ENCODE measurements around the gene UGT1A3.

Gene UGT1A3

DNA sequence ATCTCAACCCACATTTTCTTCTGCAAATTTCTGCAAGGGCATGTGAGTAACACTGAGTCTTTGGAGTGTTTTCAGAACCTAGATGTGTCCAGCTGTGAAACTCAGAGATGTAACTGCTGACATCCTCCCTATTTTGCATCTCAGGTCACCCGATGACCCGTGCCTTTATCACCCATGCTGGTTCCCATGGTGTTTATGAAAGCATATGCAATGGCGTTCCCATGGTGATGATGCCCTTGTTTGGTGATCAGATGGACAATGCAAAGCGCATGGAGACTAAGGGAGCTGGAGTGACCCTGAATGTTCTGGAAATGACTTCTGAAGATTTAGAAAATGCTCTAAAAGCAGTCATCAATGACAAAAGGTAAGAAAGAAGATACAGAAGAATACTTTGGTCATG lies 39.2 kb downstream of the UGT1A3 start:
- no peaks in the 10 kb centered on the region for H3K4me1 ChIP-seq (ENCODE audit: low read length)
- no peaks in the 10 kb centered on the region for H3K36me3 ChIP-seq (replicated peaks; ENCODE audit: insufficient read depth, low read length)
- H4K20me1 ChIP-seq (ENCODE audit: insufficient read depth, low read length) = no peaks in the 10 kb centered on the region
- TF ChIP-seq, protein P1, sequence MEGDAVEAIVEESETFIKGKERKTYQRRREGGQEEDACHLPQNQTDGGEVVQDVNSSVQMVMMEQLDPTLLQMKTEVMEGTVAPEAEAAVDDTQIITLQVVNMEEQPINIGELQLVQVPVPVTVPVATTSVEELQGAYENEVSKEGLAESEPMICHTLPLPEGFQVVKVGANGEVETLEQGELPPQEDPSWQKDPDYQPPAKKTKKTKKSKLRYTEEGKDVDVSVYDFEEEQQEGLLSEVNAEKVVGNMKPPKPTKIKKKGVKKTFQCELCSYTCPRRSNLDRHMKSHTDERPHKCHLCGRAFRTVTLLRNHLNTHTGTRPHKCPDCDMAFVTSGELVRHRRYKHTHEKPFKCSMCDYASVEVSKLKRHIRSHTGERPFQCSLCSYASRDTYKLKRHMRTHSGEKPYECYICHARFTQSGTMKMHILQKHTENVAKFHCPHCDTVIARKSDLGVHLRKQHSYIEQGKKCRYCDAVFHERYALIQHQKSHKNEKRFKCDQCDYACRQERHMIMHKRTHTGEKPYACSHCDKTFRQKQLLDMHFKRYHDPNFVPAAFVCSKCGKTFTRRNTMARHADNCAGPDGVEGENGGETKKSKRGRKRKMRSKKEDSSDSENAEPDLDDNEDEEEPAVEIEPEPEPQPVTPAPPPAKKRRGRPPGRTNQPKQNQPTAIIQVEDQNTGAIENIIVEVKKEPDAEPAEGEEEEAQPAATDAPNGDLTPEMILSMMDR (IDR thresholded peaks at IDR 0.05; ENCODE audit: low read length) = no peak
- no peaks in the 10 kb centered on the region for H3K9me3 ChIP-seq (replicated peaks; ENCODE audit: insufficient read depth, low read length)
- no peak overlapping the region for H3K4me2 ChIP-seq (ENCODE audit: low read depth, low read length)
- H3K9me2 ChIP-seq (replicated peaks; ENCODE audit: insufficient read depth, low read length) = no peaks in the 10 kb centered on the region
- DNase-seq = no peak
- H2AFZ ChIP-seq (ENCODE audit: low read length) = no peak overlapping the region
- no peaks in the 10 kb centered on the region for H3F3A ChIP-seq (ENCODE audit: insufficient read depth, low read length)
- H3K4me3 ChIP-seq (ENCODE audit: low read length) = no peak overlapping the region
- H3K27ac ChIP-seq (ENCODE audit: low read length) = no peak overlapping the region
- H3K79me2 ChIP-seq (ENCODE audit: low read length) = no peaks in the 10 kb centered on the region
- no peaks in the 10 kb centered on the region for H3K27me3 ChIP-seq (replicated peaks; ENCODE audit: insufficient read depth, low read length)
- H3K9ac ChIP-seq (ENCODE audit: low read length) = no peak overlapping the region

DNA sequence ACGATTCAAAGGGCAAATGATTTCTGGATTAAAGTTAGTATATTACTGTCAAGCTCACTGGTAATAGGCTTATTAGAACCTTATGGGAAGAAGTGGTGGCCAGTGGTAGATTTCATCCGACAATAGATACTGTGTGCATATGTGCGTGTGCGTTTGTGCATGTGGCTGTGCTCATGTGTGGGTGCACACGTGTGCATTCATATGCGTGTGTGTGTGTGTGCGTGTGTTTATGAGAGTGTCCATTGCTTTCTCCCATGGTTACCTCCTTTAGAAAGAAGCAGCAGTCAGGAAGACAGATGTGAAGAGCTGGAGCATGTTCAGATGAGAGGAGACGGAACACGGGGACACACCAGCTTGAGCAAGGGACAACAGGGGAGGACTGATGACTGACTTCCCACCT lies 40.4 kb downstream of the UGT1A3 start:
- no peaks in the 10 kb centered on the region for H3K9me2 ChIP-seq (replicated peaks; ENCODE audit: insufficient read depth, low read length)
- DNase-seq = no peak
- no peaks in the 10 kb centered on the region for H3K36me3 ChIP-seq (replicated peaks; ENCODE audit: insufficient read depth, low read length)

DNA sequence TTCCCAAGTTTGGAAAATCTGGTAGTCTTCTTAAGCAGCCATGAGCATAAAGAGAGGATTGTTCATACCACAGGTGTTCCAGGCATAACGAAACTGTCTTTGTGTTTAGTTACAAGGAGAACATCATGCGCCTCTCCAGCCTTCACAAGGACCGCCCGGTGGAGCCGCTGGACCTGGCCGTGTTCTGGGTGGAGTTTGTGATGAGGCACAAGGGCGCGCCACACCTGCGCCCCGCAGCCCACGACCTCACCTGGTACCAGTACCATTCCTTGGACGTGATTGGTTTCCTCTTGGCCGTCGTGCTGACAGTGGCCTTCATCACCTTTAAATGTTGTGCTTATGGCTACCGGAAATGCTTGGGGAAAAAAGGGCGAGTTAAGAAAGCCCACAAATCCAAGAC lies 43.3 kb downstream of the UGT1A3 start:
- no peak for DNase-seq
- H3F3A ChIP-seq (ENCODE audit: insufficient read depth, low read length) = no peaks in the 10 kb centered on the region
- H3K27me3 ChIP-seq (replicated peaks; ENCODE audit: insufficient read depth, low read length) = no peaks in the 10 kb centered on the region
- no peaks in the 10 kb centered on the region for H3K36me3 ChIP-seq (replicated peaks; ENCODE audit: insufficient read depth, low read length)
- TF ChIP-seq EZH2 (optimal IDR thresholded peaks at IDR 0.05; ENCODE audit: low read depth, low read length) = no peak
- TF ChIP-seq, protein P1 (IDR thresholded peaks at IDR 0.05; ENCODE audit: low read length) = no peak
- no peak for TF ChIP-seq EZH2phosphoT487 (IDR thresholded peaks at IDR 0.05; ENCODE audit: low read length)
- no peak overlapping the region for H3K27ac ChIP-seq (ENCODE audit: low read length)
- no peaks in the 10 kb centered on the region for H4K20me1 ChIP-seq (ENCODE audit: insufficient read depth, low read length)
- H3K9ac ChIP-seq (ENCODE audit: low read length) = no peak overlapping the region
- no peaks in the 10 kb centered on the region for H3K9me3 ChIP-seq (replicated peaks; ENCODE audit: insufficient read depth, low read length)
- no peaks in the 10 kb centered on the region for H3K4me1 ChIP-seq (ENCODE audit: low read length)
- H3K4me3 ChIP-seq (ENCODE audit: low read length) = no peak overlapping the region
- no peaks in the 10 kb centered on the region for H3K79me2 ChIP-seq (ENCODE audit: low read length)
- no peak overlapping the region for H3K4me2 ChIP-seq (ENCODE audit: low read depth, low read length)
- H2AFZ ChIP-seq (ENCODE audit: low read length) = no peak overlapping the region
- no peaks in the 10 kb centered on the region for H3K9me2 ChIP-seq (replicated peaks; ENCODE audit: insufficient read depth, low read length)

More for the DNA sequence above, 40.4 kb downstream of the UGT1A3 start:
- H3K4me2 ChIP-seq (ENCODE audit: low read depth, low read length) = no peak overlapping the region
- no peaks in the 10 kb centered on the region for H3K4me1 ChIP-seq (ENCODE audit: low read length)
- H3K27ac ChIP-seq (ENCODE audit: low read length) = no peak overlapping the region
- no peaks in the 10 kb centered on the region for H3F3A ChIP-seq (ENCODE audit: insufficient read depth, low read length)
- H3K4me3 ChIP-seq (ENCODE audit: low read length) = no peak overlapping the region
- H3K27me3 ChIP-seq (replicated peaks; ENCODE audit: insufficient read depth, low read length) = no peaks in the 10 kb centered on the region
- H2AFZ ChIP-seq (ENCODE audit: low read length) = no peak overlapping the region
- no peak overlapping the region for H3K9ac ChIP-seq (ENCODE audit: low read length)
- H3K9me3 ChIP-seq (replicated peaks; ENCODE audit: insufficient read depth, low read length) = no peaks in the 10 kb centered on the region
- TF ChIP-seq EZH2 (optimal IDR thresholded peaks at IDR 0.05; ENCODE audit: low read depth, low read length) (no peak), EZH2phosphoT487 (IDR thresholded peaks at IDR 0.05; ENCODE audit: low read length) (no peak)
- TF ChIP-seq, protein P1 (IDR thresholded peaks at IDR 0.05; ENCODE audit: low read length) = no peak
- no peaks in the 10 kb centered on the region for H3K79me2 ChIP-seq (ENCODE audit: low read length)
- no peaks in the 10 kb centered on the region for H4K20me1 ChIP-seq (ENCODE audit: insufficient read depth, low read length)

Data from MM.1S (cell line).